OCI-LY7 (cell line): ENCODE measurements around the gene HSD17B1.

ENCODE experiments used
- EZH2phosphoT487 ChIP-seq: fragments of 200-600 bp; sonication (generic); IDR thresholded peaks from 2 replicates; pipeline ENCODE4 v1.6.1; 2018; ENCODE audit warnings: low read depth, borderline replicate concordance, mild to moderate bottlenecking, mixed run types, antibody characterized with exemption, low read length, moderate library complexity, mixed read lengths
- TF ChIP-seq, protein P1 (sequence below): fragments of 200-600 bp; sonication (generic); conservative IDR thresholded peaks from 2 replicates; pipeline ENCODE4 v1.5.1; 2014; ENCODE audit warnings: mild to moderate bottlenecking, antibody characterized with exemption, low read length, moderate library complexity, mixed read lengths

DNA sequence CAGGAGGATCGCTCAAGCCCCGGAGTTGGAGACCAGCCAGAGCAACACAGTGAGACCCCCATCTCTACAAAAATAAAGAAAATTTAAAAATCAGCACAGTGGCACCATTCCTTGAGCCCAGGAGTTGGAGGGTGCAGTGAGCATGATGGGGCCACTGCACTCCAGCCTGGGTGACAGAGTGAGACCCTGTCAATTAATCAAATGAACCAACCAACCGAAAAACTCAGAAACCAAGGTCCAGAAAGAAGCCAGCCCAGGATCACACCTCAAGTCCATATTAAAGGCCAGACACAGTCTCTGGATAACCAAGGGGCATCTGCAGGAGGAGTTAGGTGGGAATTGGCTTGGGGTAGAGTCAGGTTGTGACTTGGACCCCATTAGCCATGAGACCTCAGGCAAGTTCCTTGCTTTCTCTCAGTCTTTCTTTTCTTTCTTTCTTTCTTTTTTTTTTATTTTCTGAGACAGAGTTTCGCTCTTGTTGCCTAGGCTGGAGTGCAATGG is 2.4 kb downstream of the HSD17B1 start:
- TF ChIP-seq, protein P1, sequence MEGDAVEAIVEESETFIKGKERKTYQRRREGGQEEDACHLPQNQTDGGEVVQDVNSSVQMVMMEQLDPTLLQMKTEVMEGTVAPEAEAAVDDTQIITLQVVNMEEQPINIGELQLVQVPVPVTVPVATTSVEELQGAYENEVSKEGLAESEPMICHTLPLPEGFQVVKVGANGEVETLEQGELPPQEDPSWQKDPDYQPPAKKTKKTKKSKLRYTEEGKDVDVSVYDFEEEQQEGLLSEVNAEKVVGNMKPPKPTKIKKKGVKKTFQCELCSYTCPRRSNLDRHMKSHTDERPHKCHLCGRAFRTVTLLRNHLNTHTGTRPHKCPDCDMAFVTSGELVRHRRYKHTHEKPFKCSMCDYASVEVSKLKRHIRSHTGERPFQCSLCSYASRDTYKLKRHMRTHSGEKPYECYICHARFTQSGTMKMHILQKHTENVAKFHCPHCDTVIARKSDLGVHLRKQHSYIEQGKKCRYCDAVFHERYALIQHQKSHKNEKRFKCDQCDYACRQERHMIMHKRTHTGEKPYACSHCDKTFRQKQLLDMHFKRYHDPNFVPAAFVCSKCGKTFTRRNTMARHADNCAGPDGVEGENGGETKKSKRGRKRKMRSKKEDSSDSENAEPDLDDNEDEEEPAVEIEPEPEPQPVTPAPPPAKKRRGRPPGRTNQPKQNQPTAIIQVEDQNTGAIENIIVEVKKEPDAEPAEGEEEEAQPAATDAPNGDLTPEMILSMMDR: no peak
- no peak for TF ChIP-seq EZH2phosphoT487
